ENCODE results near the gene UBC.

The UBC gene

GRCh38 chr12:124914392-124915238 lies at the start of gene UBC:
Gene UBC, minus strand, starts transcription at chr12:124914650. Its CDS starts 879 bp downstream, at chr12:124913771.
- DNase-seq (ENCODE audit: low read depth) = peak; percentile 79

GRCh38 chr12:124963211-124963610 lies 48.8 kb upstream of the UBC start:
- DNase-seq (ENCODE audit: low read depth) = no peak

- no peak for DNase-seq (ENCODE audit: low read depth)
Measured at GRCh38 chr12:124961055-124961454, 46.6 kb upstream of the UBC start.

- DNase-seq (ENCODE audit: low read depth) = no peak
Measured at GRCh38 chr12:124956571-124956970, 42.1 kb upstream of the UBC start.

GRCh38 chr12:124954771-124955170 lies 40.3 kb upstream of the UBC start:
- DNase-seq (ENCODE audit: low read depth) = no peak

- no peak for DNase-seq (ENCODE audit: low read depth)
Measured at GRCh38 chr12:124953689-124954405, 39.4 kb upstream of the UBC start.

- DNase-seq (ENCODE audit: low read depth) = no peak
Measured at GRCh38 chr12:124952801-124953200, 38.4 kb upstream of the UBC start.

- DNase-seq (ENCODE audit: low read depth) = no peak
Measured at GRCh38 chr12:124952295-124952694, 37.8 kb upstream of the UBC start.

GRCh38 chr12:124949779-124950728 lies 35.6 kb upstream of the UBC start:
- no peak for DNase-seq (ENCODE audit: low read depth)

GRCh38 chr12:124949066-124949465 lies 34.6 kb upstream of the UBC start:
- DNase-seq (ENCODE audit: low read depth) = no peak

- no peak for DNase-seq (ENCODE audit: low read depth)
Measured at GRCh38 chr12:124947561-124948398, 33.3 kb upstream of the UBC start.

- no peak for DNase-seq (ENCODE audit: low read depth)
Measured at GRCh38 chr12:124947013-124947412, 32.6 kb upstream of the UBC start.

GRCh38 chr12:124946447-124946793 lies 32.0 kb upstream of the UBC start:
- no peak for DNase-seq (ENCODE audit: low read depth)

- no peak for DNase-seq (ENCODE audit: low read depth)
Measured at GRCh38 chr12:124941170-124941527, 26.7 kb upstream of the UBC start.

GRCh38 chr12:124940393-124941169 lies 26.1 kb upstream of the UBC start:
- DNase-seq (ENCODE audit: low read depth) = peak; percentile 55

- no peak for DNase-seq (ENCODE audit: low read depth)
Measured at GRCh38 chr12:124940143-124940392, 25.6 kb upstream of the UBC start.

GRCh38 chr12:124939421-124940142 lies 25.1 kb upstream of the UBC start:
- peak; percentile 73 for DNase-seq (ENCODE audit: low read depth)

- DNase-seq (ENCODE audit: low read depth) = no peak
Measured at GRCh38 chr12:124939079-124939420, 24.6 kb upstream of the UBC start.

- no peak for DNase-seq (ENCODE audit: low read depth)
Measured at GRCh38 chr12:124938587-124938986, 24.1 kb upstream of the UBC start.

- DNase-seq (ENCODE audit: low read depth) = no peak
Measured at GRCh38 chr12:124938108-124938507, 23.7 kb upstream of the UBC start.

All from stimulated activated CD8-positive, alpha-beta memory T cell treated with anti-CD3 and anti-CD28 coated beads, Interleukin-15, amount 100 ng/mL, for 24 hours (primary cell).